ENCODE measurements around the gene WT1.

DNA sequence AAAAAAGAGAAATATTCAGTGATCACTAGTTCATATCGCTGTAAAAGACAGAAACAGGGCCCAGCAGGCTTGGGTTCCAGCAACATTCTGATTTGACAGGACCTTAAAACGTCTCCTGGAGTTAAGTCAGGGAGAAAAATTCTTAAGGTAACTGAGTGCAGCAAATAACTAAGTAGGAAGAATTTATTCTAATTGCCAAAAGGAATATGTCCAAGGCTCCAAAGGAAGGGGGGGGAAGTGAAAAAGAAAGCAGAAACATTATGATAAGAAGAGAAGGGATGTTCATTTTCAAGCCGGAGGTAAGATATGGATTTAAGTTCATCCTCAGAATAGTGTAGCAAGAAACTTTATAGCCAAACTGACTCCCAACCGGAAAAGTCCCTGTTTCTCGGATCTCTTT lies 90.4 kb downstream of the WT1 start:
- TF ChIP-seq, protein P1, sequence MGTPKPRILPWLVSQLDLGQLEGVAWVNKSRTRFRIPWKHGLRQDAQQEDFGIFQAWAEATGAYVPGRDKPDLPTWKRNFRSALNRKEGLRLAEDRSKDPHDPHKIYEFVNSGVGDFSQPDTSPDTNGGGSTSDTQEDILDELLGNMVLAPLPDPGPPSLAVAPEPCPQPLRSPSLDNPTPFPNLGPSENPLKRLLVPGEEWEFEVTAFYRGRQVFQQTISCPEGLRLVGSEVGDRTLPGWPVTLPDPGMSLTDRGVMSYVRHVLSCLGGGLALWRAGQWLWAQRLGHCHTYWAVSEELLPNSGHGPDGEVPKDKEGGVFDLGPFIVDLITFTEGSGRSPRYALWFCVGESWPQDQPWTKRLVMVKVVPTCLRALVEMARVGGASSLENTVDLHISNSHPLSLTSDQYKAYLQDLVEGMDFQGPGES (IDR thresholded peaks at IDR 0.05), result no peak
- TF ChIP-seq PBX3 (IDR thresholded peaks at IDR 0.05; ENCODE audit: insufficient replicate concordance, low read depth, low read length) (no peak), EZH2 (IDR thresholded peaks at IDR 0.05; ENCODE audit: borderline replicate concordance, control insufficient read depth, low read depth, low read length) (no peak), KAT2A (conservative IDR thresholded peaks at IDR 0.05; ENCODE audit: control insufficient read depth, low read depth, low read length) (no peak), KDM1A (IDR thresholded peaks at IDR 0.05; ENCODE audit: borderline replicate concordance) (no peak), CTCF (IDR thresholded peaks at IDR 0.05 in 2 of 3, conservative IDR thresholded peaks at IDR 0.05 in 1 of 3; ENCODE audit: control insufficient read depth in 2 of 3, extremely low read depth in 1 of 3, insufficient read depth in 1 of 3, low read depth in 3 of 3, low read length in 3 of 3) (no peak), ATF7 (IDR thresholded peaks at IDR 0.05; ENCODE audit: low read depth) (no peak), RAD21 (IDR thresholded peaks at IDR 0.05; ENCODE audit: insufficient read depth, low read depth, low read length) (no peak), HDAC2 (IDR thresholded peaks at IDR 0.05) (no peak), SIN3A (IDR thresholded peaks at IDR 0.05; ENCODE audit: low read depth, low read length) (no peak)

All from GM12878 (cell line).